GM12872 (cell line): ENCODE data around the gene CHMP4B.
A peak's percentile ranks its signal among the peaks of the same experiment; 100 is the strongest.

Experiments used
- TF ChIP-seq, protein P1 (sequence below): IDR thresholded peaks from 3 replicates; pipeline ENCODE4 v1.5.1; 2011; ENCODE audit warnings: low read depth, mild to moderate bottlenecking, low read length, moderate library complexity; ENCODE audit not compliant: insufficient read depth

CHMP4B gene

DNA sequence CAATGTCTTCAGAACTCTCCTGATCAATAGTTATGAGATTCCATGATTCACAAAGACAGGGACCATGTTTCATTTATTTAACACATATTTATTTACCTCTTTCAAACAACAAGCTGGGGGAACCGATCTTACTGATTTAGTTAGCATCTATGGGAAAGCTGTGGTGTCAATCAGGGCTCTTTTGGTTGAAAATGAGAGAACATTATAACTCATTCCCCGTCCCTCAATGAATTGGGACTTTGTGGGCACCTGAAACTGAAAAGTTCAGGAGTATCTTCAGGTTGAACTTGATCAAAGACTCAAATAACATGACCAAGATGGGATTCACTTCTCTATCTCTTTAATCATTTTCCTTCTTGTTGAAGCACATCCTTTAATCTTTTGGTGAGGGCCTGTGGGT lies 67.4 kb downstream of the CHMP4B start:
- TF ChIP-seq, protein P1, sequence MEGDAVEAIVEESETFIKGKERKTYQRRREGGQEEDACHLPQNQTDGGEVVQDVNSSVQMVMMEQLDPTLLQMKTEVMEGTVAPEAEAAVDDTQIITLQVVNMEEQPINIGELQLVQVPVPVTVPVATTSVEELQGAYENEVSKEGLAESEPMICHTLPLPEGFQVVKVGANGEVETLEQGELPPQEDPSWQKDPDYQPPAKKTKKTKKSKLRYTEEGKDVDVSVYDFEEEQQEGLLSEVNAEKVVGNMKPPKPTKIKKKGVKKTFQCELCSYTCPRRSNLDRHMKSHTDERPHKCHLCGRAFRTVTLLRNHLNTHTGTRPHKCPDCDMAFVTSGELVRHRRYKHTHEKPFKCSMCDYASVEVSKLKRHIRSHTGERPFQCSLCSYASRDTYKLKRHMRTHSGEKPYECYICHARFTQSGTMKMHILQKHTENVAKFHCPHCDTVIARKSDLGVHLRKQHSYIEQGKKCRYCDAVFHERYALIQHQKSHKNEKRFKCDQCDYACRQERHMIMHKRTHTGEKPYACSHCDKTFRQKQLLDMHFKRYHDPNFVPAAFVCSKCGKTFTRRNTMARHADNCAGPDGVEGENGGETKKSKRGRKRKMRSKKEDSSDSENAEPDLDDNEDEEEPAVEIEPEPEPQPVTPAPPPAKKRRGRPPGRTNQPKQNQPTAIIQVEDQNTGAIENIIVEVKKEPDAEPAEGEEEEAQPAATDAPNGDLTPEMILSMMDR = no peak

DNA sequence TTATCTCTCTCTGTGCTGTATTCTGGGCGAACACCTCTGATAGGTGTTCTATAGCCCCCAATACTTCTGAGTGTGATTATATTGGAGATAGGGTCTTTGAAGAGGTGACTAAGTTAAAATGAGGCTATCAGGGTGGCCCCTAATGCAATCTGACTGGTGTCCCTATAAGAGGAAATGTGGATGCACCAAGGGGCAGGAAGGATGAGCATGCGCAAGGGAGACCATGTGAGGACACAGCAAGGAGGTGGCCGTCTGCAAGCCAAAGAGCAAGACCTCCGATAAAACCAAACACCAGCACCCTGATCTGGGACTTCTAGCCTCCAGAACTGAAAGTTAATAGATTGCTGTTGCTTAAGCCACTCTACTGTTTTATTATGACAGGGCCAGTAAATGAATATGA lies 69.2 kb downstream of the CHMP4B start:
- TF ChIP-seq, protein P1 = no peak

DNA sequence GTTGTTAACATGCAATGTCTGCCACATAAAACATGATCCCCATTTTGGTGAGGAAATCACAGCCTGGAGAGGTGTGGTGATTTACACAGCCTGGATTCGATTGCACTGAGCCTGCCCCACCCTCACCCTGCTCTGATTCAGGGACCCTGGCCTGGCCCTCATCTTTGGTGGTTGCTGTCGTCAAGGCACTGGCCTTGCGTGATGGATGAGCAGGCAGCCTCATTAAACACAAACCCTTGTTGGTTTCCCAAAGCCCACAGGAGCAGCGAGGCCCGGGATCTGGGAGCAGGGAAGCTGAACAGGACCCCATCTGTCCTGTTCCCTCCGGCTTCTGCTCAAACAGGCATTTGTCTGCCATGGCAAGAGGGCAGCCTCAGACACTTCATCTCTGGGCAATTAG lies 70.8 kb downstream of the CHMP4B start:
- TF ChIP-seq, protein P1 = no peak

DNA sequence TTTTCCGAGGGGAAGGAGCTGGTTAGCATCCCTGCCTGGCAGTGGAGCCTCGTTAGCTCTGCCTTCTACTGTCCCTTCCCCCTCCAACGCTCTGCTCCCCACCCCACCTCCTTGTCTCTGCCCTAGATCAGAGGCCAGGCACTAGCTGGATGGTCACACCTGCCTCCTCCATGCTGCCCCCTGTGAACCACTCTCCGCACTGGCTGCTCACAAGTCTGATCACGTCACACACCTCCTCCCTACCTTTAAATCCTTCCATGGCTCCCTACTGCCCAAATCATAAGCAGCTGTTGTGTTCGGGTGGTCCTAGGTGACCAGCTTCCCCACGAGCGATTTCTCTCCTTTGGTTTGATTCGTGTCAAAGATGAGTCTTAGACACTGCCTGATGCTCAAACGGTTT lies 71.3 kb downstream of the CHMP4B start:
- TF ChIP-seq, protein P1 = no peak

DNA sequence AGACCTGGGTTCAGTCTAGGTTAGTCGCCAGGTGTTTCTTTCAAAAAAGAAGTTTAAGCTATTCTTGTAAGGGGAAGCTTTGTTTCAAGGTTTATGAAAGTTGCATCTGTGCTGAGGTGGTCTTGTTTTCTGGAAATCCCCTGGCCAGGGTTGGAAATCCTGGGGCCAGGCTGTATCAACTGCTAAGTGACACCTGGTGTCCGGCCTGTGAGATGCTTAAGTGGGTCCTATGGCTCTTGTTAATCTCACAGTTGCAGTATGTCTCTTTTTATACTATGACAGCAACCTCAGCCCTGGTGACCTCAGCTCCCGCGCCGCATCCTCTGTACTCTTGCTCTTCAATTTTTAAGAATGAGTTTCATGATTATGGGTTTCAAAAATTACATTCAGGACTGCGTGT lies 72.0 kb downstream of the CHMP4B start:
- TF ChIP-seq, protein P1 = 0 out of 3 replicates have a peak, but pooled peaks have one; percentile 9

DNA sequence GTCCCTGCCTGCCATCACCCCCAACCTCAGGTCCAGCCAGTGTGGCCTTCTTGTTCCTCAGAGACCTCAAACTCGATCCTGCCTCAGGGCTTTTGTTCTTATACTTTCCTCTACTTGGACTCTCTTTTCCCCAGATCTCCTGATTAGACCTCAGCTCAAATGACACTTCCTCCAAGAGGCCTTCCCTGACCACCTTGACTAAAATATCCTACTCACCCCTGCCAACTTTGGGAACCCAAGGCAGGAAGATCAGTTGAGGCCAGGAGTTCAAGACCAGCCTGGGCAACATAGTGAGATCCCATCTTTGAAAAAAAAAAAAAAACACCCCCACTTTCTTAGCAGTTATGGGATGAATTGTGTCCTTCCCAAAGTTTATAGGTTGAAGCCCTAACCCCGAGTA lies 73.5 kb downstream of the CHMP4B start:
- TF ChIP-seq, protein P1 = no peak

DNA sequence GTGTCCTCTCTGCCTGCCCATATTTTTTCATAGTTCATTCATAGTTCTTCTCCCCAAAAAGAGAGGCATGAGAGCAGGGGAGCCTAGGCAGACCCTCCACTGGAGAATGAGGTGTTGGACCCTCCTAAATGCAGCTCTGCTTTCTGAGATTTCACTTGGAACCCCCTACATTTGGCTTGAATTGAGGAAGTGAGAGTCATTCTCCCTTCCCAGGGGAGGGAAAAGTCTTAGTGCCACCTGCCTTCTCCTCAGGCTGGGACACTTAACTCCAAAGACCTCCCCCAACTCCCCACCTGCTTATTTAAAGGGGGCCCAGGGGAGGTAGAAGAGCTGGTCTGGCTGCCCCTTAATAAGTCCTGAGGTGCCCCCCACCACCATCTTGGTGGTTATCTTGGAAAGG lies 78.2 kb downstream of the CHMP4B start:
- TF ChIP-seq, protein P1 = no peak

DNA sequence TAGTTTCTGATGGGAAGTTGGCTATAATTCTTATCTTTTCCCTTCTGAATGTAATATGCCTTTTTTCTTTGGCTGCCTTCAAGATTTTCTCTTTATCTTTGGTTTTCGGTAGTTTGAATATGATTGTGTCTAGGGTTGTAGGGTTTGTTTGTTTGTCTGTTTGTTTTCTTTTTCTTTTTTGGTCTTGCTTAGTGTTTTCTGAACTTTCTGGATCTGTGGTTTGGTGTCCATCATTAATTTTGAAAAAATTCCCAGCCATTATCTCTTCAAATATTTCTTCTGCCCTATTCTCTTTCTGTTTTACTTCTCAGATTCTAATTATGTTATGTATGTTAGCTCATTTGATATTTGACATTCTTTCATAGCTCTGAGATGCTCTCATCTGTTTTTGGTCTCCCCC lies 79.4 kb downstream of the CHMP4B start:
- TF ChIP-seq, protein P1 = no peak
